CD4-positive, alpha-beta T cell treated with Interleukin-6 for 4 hours (primary cell): ENCODE data around the gene TMEM176A.
"Not testable (repeated sequence)": the region's sequence is repeated elsewhere in the genome, so short reads cannot be mapped to it uniquely, and the experiment has no call there.

Experiments used
- DNase-seq: peaks from one replicate; pipeline ENCODE4 v3.0.0-alpha.2; 2020; ENCODE audit warnings: mixed read lengths

The TMEM176A gene

DNA sequence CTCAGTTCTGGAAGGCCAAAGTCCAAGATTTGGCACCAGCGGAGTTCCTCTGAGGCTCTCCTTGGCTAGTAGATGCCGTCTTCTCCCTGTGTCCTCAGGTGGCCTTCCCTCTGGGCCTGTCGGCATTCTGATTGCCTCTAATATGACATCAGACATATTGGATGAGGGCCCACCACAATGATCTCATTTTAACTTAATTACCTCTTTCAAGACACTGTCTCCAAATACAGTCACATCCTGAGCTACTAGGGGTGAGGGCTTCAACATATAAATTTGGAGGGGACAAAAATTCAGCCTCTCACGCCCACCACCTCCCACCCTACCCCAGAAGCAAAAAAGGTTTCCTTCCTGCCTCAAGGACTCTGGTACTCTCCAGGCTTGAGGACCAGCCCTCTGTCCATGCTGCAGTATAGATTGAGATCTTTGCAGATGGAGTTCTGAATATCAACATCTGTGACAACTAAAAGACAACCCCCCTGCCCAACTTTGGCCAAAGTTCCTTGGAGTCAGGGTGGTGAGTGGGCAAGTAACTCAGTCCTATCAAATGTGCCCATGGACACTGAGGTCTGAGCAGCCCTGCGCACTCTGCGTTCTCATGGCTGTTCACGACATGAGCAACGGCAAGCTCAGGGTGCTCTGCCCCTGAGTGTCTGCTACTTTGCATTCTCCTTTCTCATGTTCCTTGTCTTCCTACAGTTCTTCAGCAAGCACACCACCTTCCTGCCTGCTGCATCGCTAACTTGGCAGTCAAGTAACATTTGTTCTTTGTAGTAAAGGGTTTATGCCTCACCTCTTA lies 11.9 kb upstream of the TMEM176A start:
- DNase-seq = no peak

DNA sequence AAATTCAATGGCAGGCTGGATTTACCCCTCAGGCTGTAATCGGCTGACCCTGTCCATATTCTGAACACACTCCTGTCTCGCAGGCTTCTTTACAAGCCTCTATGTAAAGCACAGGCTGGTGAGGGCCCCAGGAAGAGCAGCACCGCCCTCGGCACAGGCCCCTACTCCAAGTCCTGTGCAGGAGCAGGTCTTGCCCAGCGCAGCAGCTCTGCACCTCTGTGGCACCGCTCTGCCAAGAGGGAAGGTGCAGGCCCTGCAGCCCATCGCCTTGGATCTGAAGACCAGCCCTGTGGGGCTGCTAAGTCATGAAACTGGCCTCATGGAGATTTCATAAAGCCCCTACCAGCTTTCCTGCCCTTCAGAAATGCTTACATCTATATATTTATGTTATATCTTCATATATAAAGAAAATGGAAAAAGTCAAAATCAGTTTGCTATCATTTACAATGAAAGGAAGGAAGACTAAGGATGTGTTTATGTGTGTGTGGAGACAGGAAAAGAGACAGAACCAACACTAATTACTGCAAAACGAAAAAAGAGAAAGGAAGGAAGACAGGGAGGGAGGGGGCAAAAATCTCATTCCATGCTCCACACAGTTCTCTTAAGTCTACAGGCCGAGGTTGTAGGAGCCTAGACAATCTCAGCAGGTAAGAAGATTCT lies 10.0 kb upstream of the TMEM176A start:
- no peak for DNase-seq

DNA sequence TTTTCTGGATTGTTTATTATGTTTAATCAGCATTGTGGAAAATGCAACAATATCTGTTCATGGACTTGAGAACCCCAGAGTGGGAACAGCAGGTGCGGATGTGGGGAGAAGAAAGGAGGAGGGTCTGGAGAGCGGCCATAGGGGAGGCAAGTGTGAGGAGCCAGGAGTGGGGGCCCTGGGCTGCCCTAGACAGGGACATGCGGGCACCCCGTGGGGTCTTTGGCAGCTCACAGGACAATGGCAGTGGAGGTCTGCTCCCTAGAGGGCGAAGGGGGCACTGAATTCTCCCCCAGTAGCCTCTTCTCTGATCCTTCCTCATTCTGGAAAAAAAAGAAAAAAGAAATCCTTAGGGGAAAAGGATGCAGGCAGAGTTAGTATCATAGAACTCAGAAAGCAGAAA lies 9.3 kb upstream of the TMEM176A start:
- DNase-seq = no peak

DNA sequence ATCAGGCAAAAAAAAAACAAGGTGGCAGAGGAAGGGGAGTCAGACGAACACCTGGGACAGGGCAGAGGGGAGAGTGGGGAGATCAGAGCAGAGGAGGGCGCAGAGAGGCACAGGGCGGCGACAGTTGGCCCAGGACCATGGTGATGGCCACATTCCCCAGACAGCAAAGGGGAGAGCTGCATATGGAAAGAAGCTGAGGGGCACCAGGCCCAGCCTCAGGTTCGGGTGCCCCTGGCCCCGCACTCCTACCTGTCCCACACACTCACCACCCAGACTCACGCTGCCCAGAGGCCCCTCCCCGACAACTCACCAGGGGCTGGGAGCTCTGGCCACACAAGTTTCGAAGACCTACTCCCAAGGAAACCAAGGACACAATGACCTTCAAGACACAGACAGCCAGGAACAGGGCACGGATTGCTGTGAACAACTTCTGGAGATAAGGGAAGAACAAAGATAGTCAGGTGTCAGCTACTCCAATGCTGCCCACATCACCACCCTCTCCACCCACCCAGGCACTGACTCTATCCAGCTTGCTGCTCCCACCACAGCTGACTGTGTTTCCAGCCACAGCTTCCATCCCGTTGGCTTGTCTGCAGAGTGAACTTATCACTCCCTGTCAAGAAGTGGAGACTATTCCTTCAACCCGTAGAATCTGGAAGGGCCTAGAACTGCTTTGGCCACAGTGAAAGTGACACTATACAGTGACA lies 8.7 kb upstream of the TMEM176A start:
- no peak for DNase-seq

DNA sequence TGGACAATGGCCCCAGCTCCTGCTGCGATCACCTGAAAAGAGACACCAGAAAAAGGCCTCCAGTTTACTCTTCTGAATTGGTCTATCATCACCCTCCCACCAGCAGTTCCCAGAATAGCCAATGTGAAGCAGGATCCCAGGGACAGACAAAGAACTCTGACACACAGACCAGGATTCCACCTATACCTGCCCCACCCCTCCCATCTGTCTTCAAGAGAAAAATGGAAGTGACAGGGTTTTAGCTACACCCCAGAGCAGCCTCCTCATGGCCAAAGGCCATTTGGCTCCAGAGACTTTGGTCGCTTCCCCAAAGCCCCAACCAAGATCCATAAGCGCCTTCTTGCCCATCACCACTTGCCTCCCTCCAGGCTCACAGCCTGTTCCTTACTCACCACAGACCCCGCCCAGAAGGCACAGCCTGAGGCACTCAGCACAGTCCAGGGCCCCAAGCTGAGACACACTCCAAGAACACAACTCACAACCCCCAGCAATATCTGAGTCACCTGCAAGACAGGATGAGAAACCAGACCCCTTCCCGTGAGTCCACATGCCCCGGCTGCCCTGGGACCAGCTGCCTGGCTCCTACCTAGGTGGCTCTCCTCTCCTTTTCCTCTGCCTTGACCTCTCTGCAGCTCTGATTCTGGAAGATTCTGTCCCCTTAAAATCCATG lies 6.9 kb upstream of the TMEM176A start:
- no peak for DNase-seq

DNA sequence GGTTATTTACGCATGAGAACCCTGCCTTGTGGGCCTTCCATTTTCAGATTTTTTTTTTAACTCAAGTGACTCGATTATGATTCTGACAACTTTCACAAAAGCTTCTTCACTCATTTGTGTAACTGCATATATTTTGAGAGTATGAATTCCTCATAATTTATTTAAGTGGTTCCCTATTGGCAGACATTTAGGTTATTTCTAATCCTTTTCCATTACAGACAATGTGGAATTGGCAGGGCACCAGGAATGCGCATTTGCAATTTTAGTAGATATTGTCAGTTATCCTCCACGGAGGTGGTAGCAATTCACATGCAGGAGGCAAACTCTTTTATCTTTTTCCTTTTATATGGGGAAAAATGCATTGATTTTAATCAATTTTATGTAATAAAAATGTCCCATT lies 2.9 kb upstream of the TMEM176A start:
- DNase-seq = no peak

DNA sequence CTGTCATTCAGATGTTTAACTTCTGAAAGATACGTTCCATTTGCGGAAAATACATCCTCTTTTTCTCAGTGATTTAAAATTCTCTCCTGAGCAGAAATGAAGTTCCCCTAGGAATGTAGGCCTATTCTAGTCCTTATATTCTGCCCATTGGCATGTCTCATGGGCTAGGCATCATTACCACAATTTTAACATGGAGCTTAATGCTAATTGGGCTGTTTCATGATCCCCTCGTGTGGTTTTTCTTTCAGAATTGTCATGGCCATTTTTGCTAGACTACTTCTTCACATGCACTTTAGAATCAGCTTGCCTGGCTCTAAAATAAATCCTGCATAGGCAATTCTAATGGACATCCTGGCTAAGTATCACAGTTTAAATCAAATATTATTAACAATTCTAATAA lies 1.4 kb upstream of the TMEM176A start:
- DNase-seq = no peak

DNA sequence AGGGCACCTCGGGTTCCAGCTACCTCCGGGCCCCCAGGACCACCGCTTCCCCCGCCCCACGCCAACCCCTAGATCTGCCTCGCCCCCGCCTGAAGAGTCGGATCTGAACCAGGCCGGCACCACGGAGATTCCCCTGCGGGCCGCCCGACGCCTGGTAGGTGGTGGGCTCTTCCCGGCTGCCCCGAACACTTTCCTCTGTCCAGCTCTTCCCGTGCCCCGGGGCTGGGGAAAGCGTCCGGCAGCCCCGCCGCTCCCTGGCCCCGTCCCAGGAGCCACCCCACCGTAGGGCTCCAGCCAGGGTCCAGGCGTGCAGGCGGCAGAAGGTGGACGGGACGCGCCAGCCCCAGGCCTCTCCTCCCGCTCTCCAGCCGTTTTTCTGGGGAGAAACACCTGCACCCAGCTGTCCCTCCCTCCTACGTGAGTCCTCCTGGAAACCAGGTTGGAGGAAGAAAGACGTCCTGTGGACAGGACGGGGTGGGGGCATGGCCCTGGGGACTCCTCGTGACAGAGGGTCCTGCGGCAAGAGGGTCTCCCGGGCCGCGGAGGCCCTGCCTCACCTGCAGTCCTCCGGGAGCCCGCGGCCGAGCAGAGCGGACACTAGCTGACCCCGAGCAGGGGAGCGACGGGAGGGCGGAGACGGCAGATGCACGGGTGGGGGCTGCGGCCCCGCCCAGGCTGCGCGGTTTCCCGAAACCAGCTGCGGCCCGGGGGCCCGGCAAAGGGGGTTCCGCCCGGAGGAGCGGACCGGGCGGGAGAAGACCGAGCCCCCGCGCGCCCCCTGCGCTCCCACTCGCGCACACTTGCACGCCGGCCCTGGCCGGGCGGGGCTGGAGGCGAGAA lies 608 bp upstream of the TMEM176A start, which contains the start of gene TMEM176B:
TSS of gene TMEM176B (minus strand) at position 624 of the 840 bp plus-strand sequence. CDS start 3,795 bp downstream, outside the sequence.
- peak; percentile 18 for DNase-seq

DNA sequence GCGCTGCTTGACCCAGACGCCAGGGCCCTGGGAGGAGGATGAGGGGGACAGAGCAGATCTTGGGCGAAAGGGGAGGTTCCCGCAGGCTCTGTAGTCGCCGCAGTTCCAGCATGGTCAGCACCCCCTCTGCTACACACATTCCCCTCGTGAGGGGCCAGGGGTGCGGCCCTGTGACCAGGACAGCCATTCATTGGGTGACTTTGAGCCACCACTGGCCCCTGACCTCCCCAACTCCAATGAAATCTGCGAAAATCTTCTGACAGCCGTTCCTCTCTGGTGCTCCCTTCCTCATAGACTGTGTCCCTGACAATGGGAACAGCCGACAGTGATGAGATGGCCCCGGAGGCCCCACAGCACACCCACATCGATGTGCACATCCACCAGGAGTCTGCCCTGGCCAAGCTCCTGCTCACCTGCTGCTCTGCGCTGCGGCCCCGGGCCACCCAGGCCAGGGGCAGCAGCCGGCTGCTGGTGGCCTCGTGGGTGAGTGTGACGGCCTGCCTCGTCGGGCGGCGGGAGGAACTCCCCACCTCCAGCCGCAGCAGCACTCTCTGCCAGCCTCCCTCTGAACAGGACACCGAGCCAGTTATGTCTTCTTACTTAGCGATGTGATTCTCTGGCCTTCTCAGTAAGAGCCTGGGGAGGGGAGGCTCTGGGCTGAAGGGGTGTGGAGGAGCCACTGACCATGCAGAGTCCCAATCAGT lies 825 bp downstream of the TMEM176A start:
- DNase-seq = no peak

DNA sequence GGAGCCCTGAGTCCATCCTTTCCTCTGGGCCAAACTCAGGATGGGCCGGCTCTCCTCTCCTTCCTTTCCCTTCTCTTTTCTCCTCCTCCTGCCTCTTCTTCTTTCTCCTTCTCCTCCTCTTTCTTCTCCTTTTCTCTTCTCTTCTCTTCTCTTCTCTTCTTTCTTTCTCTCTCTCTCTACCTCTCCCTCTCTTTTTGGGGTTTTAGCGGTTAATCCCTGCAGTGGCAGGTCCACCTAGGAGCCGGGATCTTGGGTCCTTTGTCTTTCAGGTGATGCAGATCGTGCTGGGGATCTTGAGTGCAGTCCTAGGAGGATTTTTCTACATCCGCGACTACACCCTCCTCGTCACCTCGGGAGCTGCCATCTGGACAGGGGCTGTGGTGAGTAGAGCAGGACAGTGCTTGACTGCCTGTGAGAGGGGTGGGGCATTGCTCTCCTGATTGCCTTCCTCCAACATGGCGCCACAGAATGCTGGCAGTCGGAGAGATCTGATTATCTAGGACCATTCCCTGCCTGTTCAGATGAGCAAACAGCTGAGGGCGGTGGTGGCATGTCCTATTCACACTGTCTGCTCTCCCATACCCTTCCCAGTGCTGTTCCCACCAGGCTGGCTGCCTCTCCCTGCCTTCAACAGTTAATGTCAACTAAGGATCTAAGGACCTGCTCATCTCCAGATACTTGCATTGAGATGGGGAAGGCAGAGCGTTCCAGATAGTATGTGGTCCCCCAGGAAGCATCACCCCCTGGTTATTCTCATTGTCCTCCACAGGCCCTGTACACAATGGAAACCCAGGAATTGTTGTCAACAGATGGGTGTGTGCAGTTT lies 1.6 kb downstream of the TMEM176A start:
- no peak for DNase-seq

DNA sequence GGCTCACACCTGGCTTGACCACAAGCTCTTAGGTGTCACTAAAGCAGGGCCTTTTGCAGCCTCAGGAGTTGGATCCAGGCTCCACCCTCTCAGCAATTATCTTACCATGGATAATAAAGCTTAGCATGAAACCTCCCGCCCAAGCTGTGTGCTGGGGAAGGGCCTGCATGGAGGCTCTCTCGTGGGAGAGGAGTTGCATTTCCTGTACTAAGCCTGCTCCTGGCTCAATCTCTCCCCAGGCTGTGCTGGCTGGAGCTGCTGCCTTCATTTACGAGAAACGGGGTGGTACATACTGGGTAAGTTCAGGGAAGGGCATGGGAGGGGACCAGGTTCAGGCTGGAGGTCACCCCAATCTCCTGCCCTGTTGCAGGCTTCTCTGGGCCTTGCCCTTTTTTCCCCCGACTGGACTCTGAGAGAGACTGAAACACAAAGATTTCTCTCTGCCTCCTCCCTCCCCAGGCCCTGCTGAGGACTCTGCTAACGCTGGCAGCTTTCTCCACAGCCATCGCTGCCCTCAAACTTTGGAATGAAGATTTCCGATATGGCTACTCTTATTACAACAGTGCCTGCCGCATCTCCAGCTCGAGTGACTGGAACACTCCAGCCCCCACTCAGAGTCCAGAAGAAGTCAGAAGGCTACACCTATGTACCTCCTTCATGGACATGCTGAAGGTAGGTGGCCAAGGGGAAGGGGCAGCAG lies 2.7 kb downstream of the TMEM176A start:
- no peak for DNase-seq

DNA sequence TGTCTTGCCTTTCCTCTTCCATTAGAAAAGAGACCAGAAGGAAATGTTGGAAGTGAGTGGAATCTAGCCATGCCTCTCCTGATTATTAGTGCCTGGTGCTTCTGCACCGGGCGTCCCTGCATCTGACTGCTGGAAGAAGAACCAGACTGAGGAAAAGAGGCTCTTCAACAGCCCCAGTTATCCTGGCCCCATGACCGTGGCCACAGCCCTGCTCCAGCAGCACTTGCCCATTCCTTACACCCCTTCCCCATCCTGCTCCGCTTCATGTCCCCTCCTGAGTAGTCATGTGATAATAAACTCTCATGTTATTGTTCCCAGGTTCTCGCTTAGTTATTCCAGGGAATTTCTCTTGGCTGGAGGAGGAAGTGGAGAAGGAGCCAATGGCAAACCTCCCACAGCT lies 4.2 kb downstream of the TMEM176A start:
- DNase-seq = no peak

DNA sequence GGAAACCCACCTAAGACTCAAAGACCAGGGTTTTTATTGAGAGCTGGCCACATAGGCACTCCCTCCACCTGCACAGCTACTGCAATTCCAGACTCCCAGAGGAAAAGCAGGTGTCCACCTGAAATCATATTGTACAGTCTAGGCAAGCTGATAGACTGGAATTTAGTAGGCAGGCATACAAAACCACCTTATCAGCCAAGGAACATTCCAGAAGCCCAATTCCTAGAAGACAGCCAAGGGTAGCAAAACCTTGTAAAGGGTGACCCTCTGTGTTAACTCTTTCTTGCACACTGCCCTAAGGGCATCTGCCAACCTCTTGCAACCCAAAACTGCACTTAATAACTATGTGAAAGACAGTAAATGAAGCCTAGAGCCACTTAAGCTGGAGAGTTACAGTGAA lies 5.3 kb downstream of the TMEM176A start:
- DNase-seq = no peak

DNA sequence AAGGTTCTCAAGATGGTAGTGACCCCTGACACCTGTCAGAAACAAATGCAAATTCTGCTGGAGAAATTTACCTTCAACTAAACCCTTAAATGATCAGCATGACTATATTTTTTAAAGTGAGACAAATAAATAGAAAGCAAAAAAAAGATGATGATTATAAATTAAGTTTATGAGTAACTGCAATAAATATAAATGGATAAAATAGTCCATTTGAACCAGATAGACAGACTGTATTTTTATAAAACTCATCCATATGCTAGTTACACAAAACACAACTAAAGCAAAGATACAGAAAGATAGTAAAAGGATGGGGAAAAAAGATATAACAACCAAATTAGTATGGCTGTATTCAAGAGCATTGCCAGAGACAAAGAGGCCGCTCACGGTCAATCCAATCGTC lies 5.9 kb downstream of the TMEM176A start:
- no peak for DNase-seq

DNA sequence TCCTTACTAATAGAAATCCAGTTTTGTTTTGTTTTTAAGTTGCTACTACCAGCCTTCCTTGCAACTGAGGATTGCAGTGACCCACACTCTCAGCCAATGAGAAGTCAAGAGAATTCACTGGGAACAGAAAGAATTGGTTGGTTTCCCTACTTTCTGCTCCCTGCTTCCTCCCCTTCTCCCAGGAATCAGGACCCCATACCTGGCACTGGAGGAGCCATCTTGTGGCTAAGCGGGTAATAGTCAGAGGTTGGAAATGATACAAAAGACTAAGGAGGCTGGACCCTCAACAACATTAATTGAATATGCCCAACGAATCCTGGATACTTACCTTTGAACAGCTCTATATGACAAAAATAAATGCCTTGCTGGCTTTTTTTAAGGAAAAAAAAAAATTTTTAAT lies 6.3 kb downstream of the TMEM176A start:
- DNase-seq = no peak

DNA sequence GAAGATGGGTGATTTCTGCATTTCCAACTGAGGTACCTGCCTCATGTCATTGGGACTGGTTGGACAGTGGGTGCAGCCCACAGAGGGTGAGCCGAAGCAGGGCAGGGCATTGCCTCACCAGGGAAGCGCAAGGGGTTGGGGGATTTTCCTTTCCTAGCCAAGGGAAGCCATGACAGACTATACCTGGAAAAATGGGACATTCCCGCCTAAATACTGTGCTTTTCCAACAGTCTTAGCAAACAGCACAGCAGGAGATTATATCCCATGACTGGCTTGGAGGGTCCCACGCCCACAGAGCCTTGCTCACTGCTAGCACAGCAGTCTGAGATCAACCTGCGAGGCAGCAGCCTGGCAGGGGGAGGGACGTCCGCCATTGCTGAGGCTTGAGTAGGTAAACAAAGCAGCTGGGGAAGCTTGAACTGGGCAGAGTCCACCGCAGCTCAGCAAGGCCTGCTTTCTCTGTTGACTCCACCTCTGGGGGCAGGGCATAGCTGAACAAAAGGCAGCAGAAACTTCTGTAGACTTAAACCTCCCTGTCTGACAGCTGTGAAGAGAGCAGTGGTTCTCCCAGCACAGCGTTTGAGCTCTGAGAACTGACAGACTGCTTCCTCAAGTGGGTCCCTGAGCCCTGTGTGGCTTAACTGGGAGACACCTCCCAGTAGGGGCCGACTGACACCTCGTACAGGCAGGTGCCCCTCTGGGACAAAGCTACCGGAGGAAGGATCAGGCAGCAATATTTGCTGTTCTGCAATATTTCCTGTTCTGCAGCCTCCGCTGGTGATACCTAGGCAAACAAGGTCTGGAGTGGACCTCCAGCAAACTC lies 7.3 kb downstream of the TMEM176A start:
- DNase-seq = not testable (repeated sequence)

DNA sequence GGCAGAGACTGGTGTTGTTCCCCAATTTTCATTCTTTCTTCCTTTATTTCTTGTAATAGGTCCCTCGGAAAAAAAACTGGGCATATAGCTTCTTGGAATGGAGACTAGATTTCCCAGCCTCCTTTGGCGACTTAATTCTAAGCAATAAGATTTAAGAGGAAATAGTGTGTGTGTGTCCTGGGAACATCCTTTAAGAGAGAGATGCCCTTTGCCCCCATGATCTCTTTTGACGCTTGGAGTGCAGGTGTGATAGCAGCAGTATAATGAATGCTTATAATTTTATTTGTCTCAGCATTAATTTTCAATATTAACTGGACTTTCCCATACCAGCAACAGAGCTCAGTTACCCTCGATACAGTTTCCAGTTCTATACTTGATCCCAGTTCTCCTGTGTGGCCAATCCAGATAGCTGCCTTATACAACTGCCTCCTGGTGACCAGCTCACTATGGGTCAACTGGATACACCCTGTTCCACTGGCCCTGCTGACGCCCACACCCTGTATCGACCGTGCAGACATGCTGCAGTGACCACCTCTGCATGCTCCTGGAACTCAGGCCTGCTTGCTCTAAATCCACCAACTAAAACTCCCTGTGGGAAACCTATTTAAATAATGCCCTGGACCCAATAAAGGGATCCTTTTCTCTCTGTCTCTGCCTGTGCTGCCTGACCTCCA lies 13.9 kb downstream of the TMEM176A start:
- DNase-seq = no peak

DNA sequence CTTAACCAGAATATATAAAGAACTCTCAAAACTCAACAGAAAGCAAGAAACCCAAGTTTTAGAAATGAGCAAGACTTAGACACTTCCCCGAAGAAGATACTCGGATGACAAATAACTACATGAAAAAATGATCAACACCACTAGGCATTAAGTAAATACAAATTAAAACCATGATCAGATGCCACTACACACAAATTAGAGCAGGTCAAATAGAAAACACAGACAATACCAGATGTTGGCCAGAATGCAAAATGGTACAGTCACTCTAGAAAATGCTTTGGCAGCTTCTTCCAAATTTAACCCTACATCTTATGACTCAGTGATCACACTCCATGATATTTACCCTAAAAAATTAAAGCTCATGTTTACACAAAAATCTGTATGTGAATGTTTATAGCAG lies 18.4 kb downstream of the TMEM176A start:
- DNase-seq = no peak

DNA sequence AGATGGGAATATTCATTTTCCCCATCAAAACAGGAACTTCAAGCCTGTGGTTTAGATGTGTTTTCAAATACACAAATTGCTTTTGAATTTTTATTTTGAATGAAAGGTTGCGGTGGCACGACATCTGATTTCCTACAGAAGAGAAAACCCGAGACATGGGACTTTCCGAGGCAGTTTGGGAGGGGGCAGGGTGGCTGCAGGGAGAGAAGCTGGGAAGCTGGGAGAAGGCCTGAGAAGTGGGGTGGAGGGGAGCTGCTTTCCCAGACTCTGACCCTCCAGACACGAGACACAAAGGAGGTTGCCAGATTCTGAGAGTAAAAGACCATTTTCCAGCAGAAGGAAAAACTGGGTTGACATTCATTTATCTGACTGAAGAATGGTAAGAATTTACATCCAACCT lies 19.6 kb downstream of the TMEM176A start:
- no peak for DNase-seq
